ENCODE data around the gene LGALS4. TPM values are rescaled to one million over a fixed set of nuclear protein-coding genes. Genes with fewer than 3 reads are reported as not detected.

The LGALS4 gene
- total RNA-seq, 1 donor from 2014 or later: 0.32 TPM

GRCh38 chr19:38781058-38781457 is 31.7 kb downstream of the LGALS4 start:
- TF ChIP-seq EZH2 (IDR thresholded peaks at IDR 0.05; ENCODE audit: insufficient read depth, low read length): no peak
- TF ChIP-seq CTCF (IDR thresholded peaks at IDR 0.05; ENCODE audit: insufficient read depth, low read depth, low read length): no peak
- H3K4me3 Mint-ChIP-seq (ENCODE audit: unreplicated experiment): no peak overlapping the region

DNA sequence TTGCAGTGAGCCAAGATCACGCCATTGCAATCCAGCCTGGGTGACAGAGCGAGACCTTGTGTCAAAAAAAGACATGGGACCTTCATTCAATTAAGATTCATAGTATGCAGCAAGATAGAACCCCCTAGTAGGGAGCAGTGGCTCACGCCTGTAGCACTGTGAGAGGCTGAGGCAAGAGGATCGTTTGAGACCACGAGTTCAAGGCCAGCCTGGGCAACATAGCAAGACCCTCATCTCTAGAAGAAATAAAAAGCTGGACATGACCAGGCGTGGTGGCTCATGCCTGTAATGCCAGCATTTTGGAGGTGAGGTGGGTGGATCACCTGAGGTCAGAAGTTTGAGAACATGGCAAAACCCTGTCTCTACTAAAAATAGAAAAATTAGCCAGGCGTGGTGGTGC is 32.3 kb downstream of the LGALS4 start:
- Mint-ChIP-seq H3K9me3 (ENCODE audit: unreplicated experiment) (peaks cover 3% of the 10 kb centered on the region), H3K27me3 (ENCODE audit: low read depth, unreplicated experiment) (peaks cover 28% of the 10 kb centered on the region), H3K36me3 (ENCODE audit: low read depth, unreplicated experiment) (no peaks in the 10 kb centered on the region), H3K4me3 (ENCODE audit: unreplicated experiment) (no peak overlapping the region), H3K4me1 (ENCODE audit: low read depth, unreplicated experiment) (no peaks in the 10 kb centered on the region), H3K27ac (ENCODE audit: unreplicated experiment) (no peak overlapping the region)
- no peaks in the 10 kb centered on the region for H4K20me1 ChIP-seq (ENCODE audit: insufficient read depth, low read length)
- no peak for DNase-seq (ENCODE audit: low read depth)
- no peak overlapping the region for H3K4me2 ChIP-seq (ENCODE audit: low read length)
- H3K27me3 ChIP-seq (ENCODE audit: insufficient read depth, low read length): peaks cover 7% of the 10 kb centered on the region
- H3K9ac ChIP-seq (ENCODE audit: low read length): no peak overlapping the region
- no peak overlapping the region for H3K4me3 ChIP-seq (ENCODE audit: insufficient read depth, low read depth, low read length)
- H3K36me3 ChIP-seq (ENCODE audit: insufficient read depth, low read length): no peaks in the 10 kb centered on the region
- no peak for TF ChIP-seq EZH2 (IDR thresholded peaks at IDR 0.05; ENCODE audit: insufficient read depth, low read length)
- no peak for TF ChIP-seq CTCF (IDR thresholded peaks at IDR 0.05; ENCODE audit: insufficient read depth, low read depth, low read length)
- H3K27ac ChIP-seq (ENCODE audit: low read depth, low read length): no peak overlapping the region
- H2AFZ ChIP-seq (ENCODE audit: low read depth, low read length): no peak overlapping the region
- H3K79me2 ChIP-seq (ENCODE audit: insufficient read depth, low read length): no peaks in the 10 kb centered on the region
- no peaks in the 10 kb centered on the region for H3K9me3 ChIP-seq (ENCODE audit: insufficient read depth, low read depth, low read length)
- H3K4me1 ChIP-seq (ENCODE audit: insufficient read depth, low read length): no peaks in the 10 kb centered on the region
- FAIRE-seq: no peak

More at GRCh38 chr19:38781058-38781457, 31.7 kb downstream of the LGALS4 start:
- Histone ChIP-seq H3K9ac (ENCODE audit: low read length) (no peak overlapping the region), H4K20me1 (ENCODE audit: insufficient read depth, low read length) (no peaks in the 10 kb centered on the region), H3K27ac (ENCODE audit: low read depth, low read length) (no peak overlapping the region), H3K79me2 (ENCODE audit: insufficient read depth, low read length) (no peaks in the 10 kb centered on the region), H3K4me1 (ENCODE audit: insufficient read depth, low read length) (no peaks in the 10 kb centered on the region), H3K27me3 (ENCODE audit: insufficient read depth, low read length) (peaks cover 7% of the 10 kb centered on the region), H3K4me2 (ENCODE audit: low read length) (no peak overlapping the region), H3K9me3 (ENCODE audit: insufficient read depth, low read depth, low read length) (no peaks in the 10 kb centered on the region), H3K36me3 (ENCODE audit: insufficient read depth, low read length) (no peaks in the 10 kb centered on the region), H3K4me3 (ENCODE audit: insufficient read depth, low read depth, low read length) (no peak overlapping the region), H2AFZ (ENCODE audit: low read depth, low read length) (no peak overlapping the region)
- H3K27me3 Mint-ChIP-seq (ENCODE audit: low read depth, unreplicated experiment): peaks cover 28% of the 10 kb centered on the region
- H3K27ac Mint-ChIP-seq (ENCODE audit: unreplicated experiment): no peak overlapping the region
- H3K4me1 Mint-ChIP-seq (ENCODE audit: low read depth, unreplicated experiment): no peaks in the 10 kb centered on the region
- FAIRE-seq: no peak
- no peak for DNase-seq (ENCODE audit: low read depth)
- H3K9me3 Mint-ChIP-seq (ENCODE audit: unreplicated experiment): peaks cover 3% of the 10 kb centered on the region
- no peaks in the 10 kb centered on the region for H3K36me3 Mint-ChIP-seq (ENCODE audit: low read depth, unreplicated experiment)

DNA sequence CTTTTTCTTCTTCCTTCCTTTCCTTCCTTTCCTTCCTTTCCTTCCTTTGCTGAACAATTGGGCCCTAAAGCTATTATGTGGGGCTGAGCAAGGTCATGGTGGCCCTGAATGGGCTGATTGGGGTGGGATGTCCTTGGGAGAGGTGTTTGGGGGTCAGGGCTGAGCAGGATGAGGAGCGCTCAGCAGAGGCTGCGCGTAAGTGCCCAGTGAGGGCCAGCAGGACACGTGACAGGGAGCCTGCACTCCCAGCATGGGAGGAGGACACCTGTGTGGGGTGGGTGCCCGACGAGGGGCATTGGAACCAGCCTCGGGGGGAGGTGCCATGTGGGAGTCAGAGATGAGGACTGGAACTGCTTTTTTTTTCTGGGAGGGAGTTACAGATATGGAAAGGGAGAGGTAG is 34.0 kb downstream of the LGALS4 start:
- H3K4me2 ChIP-seq (ENCODE audit: low read length): no peak overlapping the region
- H3K9ac ChIP-seq (ENCODE audit: low read length): no peak overlapping the region
- H3K9me3 ChIP-seq (ENCODE audit: insufficient read depth, low read depth, low read length): no peaks in the 10 kb centered on the region
- no peaks in the 10 kb centered on the region for H3K4me1 Mint-ChIP-seq (ENCODE audit: low read depth, unreplicated experiment)
- H3K27ac ChIP-seq (ENCODE audit: low read depth, low read length): no peak overlapping the region
- no peak overlapping the region for H3K4me3 Mint-ChIP-seq (ENCODE audit: unreplicated experiment)
- H3K79me2 ChIP-seq (ENCODE audit: insufficient read depth, low read length): no peaks in the 10 kb centered on the region
- no peak for DNase-seq (ENCODE audit: low read depth)
- no peaks in the 10 kb centered on the region for H4K20me1 ChIP-seq (ENCODE audit: insufficient read depth, low read length)
- no peak overlapping the region for H3K27ac Mint-ChIP-seq (ENCODE audit: unreplicated experiment)
- FAIRE-seq: no peak
- no peaks in the 10 kb centered on the region for H3K36me3 ChIP-seq (ENCODE audit: insufficient read depth, low read length)
- no peak overlapping the region for H3K4me3 ChIP-seq (ENCODE audit: insufficient read depth, low read depth, low read length)
- H3K36me3 Mint-ChIP-seq (ENCODE audit: low read depth, unreplicated experiment): no peaks in the 10 kb centered on the region
- TF ChIP-seq EZH2 (IDR thresholded peaks at IDR 0.05; ENCODE audit: insufficient read depth, low read length) (no peak), CTCF (IDR thresholded peaks at IDR 0.05; ENCODE audit: insufficient read depth, low read depth, low read length) (no peak)
- no peaks in the 10 kb centered on the region for H3K4me1 ChIP-seq (ENCODE audit: insufficient read depth, low read length)
- H3K9me3 Mint-ChIP-seq (ENCODE audit: unreplicated experiment): no peaks in the 10 kb centered on the region
- H2AFZ ChIP-seq (ENCODE audit: low read depth, low read length): no peak overlapping the region
- H3K27me3 Mint-ChIP-seq (ENCODE audit: low read depth, unreplicated experiment): peaks cover 31% of the 10 kb centered on the region
- peaks cover 7% of the 10 kb centered on the region for H3K27me3 ChIP-seq (ENCODE audit: insufficient read depth, low read length)
